Right lobe of liver (tissue), 4 donors: Measurements from ENCODE around the gene TMOD1.

Experiments
- POLR2A ChIP-seq: fragments of 450-650 bp; IDR thresholded peaks from one replicate; pipeline ENCODE4 v1.6.1; 2017; ENCODE audit warnings: antibody characterized with exemption, mild to moderate bottlenecking
- TF ChIP-seq, protein P1 (sequence below), 4 donors: fragments of 200-600 bp in 3 of 4; fragments of 450-650 bp in 1 of 4; IDR thresholded peaks; one replicate each; pipeline versions ENCODE4 v1.5.1 to v1.8.0; 2016 to 2022; ENCODE audit warnings: antibody characterized with exemption in 4 of 4, mild to moderate bottlenecking in 2 of 4
- donor health status: DM: no; HTN: no; CAD: no.
- donor health status: DM: no; HTN: no; CAD: no.
- donor health status: DM: no; HTN: yes; CAD: no.

DNA sequence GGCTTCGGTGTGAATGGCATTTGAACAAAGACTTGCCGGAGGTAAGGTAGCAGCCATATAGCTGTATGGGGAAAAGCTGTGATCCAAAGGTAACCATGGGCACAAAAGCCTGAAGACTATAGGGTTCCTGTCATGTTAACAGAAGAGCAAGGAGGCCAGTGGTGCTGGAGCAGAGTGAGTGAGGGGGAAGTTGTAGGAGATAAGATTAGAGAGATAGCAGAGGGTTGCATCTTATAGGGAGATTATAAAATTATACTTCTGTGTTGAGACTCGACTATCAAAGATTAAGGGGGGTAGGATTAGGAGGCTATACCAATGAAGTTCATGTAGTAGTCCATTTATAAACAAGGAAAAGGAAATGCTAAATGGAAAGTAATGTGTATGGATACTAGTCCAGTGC is 135.4 kb downstream of the TMOD1 start:
- TF ChIP-seq, protein P1, sequence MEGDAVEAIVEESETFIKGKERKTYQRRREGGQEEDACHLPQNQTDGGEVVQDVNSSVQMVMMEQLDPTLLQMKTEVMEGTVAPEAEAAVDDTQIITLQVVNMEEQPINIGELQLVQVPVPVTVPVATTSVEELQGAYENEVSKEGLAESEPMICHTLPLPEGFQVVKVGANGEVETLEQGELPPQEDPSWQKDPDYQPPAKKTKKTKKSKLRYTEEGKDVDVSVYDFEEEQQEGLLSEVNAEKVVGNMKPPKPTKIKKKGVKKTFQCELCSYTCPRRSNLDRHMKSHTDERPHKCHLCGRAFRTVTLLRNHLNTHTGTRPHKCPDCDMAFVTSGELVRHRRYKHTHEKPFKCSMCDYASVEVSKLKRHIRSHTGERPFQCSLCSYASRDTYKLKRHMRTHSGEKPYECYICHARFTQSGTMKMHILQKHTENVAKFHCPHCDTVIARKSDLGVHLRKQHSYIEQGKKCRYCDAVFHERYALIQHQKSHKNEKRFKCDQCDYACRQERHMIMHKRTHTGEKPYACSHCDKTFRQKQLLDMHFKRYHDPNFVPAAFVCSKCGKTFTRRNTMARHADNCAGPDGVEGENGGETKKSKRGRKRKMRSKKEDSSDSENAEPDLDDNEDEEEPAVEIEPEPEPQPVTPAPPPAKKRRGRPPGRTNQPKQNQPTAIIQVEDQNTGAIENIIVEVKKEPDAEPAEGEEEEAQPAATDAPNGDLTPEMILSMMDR (IDR thresholded peaks at IDR 0.05): no peak
- TF ChIP-seq POLR2A: no peak
